Keratinocyte (primary cell): ENCODE results near the gene ARMH1. TPM values are rescaled to one million over a fixed set of nuclear protein-coding genes. Genes with fewer than 3 reads are reported as not detected.

ENCODE experiments used
- DNase-seq: peaks from one replicate; pipeline ENCODE4 v3.0.0-alpha.2; 2011; ENCODE audit warnings: low read depth, missing footprints, low spot score
- FAIRE-seq: peaks from 2 replicates; lab custom pipeline; 2011; peaks lifted over from hg19 to GRCh38; lab: Jason Lieb, UNC
- H2AFZ ChIP-seq: 2 replicates; pipeline ENCODE4 v1.6.0; 2012; ENCODE audit warnings: low read length, control low read depth, inconsistent platforms; ENCODE audit not compliant: control insufficient read depth
- H3K27ac ChIP-seq: 2 replicates; pipeline ENCODE4 v1.5.1; 2011; ENCODE audit warnings: low read length; ENCODE audit not compliant: control insufficient read depth, insufficient read depth
- H3K27me3 ChIP-seq: 3 replicates; pipeline ENCODE4 v1.6.0; 2011; ENCODE audit warnings: low read length; ENCODE audit not compliant: control insufficient read depth, insufficient read depth; ENCODE audit errors: extremely low read depth
- H3K36me3 ChIP-seq, 2 experiments: 2 replicates in 1 of 2; 3 replicates in 1 of 2; pipeline ENCODE4 v1.5.1; 2011; ENCODE audit warnings: low read length in 2 of 2, mild to moderate bottlenecking in 1 of 2; ENCODE audit not compliant: control insufficient read depth in 2 of 2, insufficient read depth in 2 of 2; ENCODE audit errors: extremely low read depth in 1 of 2
- H3K4me1 ChIP-seq: 3 replicates; pipeline ENCODE4 v1.5.1; 2011; ENCODE audit warnings: low read length; ENCODE audit not compliant: control insufficient read depth, insufficient read depth; ENCODE audit errors: extremely low read depth
- H3K4me2 ChIP-seq: 3 replicates; pipeline ENCODE4 v1.6.0; 2011; ENCODE audit warnings: low read depth, low read length; ENCODE audit not compliant: control insufficient read depth, insufficient read depth; ENCODE audit errors: extremely low read depth
- H3K4me3 ChIP-seq, 3 experiments: fragments of 200-600 bp in 1 of 3; sonication (generic) in 1 of 3; 2 replicates in 2 of 3; 3 replicates in 1 of 3; pipeline ENCODE4 v1.5.1; 2011 to 2016; ENCODE audit warnings: low read length in 3 of 3, mild to moderate bottlenecking in 3 of 3, control low read depth in 2 of 3, inconsistent platforms in 1 of 3, low read depth in 1 of 3, mixed read lengths in 1 of 3, mixed run types in 1 of 3, moderate library complexity in 1 of 3; ENCODE audit not compliant: control insufficient read depth in 2 of 3, insufficient read depth in 2 of 3; ENCODE audit errors: extremely low read depth in 1 of 3
- H3K79me2 ChIP-seq: 2 replicates; pipeline ENCODE4 v1.6.0; 2012; ENCODE audit warnings: low read length; ENCODE audit not compliant: control insufficient read depth, insufficient read depth
- H3K9ac ChIP-seq: 3 replicates; pipeline ENCODE4 v1.6.0; 2011; ENCODE audit warnings: low read length; ENCODE audit not compliant: control insufficient read depth, insufficient read depth; ENCODE audit errors: extremely low read depth
- H3K9me1 ChIP-seq: 3 replicates; pipeline ENCODE4 v1.6.0; 2011; ENCODE audit warnings: low read length; ENCODE audit not compliant: control insufficient read depth, insufficient read depth; ENCODE audit errors: extremely low read depth
- H3K9me3 ChIP-seq: 2 replicates; pipeline ENCODE4 v1.5.1; 2012; ENCODE audit warnings: low read depth, low read length; ENCODE audit not compliant: control insufficient read depth
- H4K20me1 ChIP-seq: 3 replicates; pipeline ENCODE4 v1.6.0; 2011; ENCODE audit warnings: low read length; ENCODE audit not compliant: control insufficient read depth, insufficient read depth; ENCODE audit errors: extremely low read depth
- CTCF ChIP-seq, 3 experiments: IDR thresholded peaks in 1 of 3; conservative IDR thresholded peaks in 1 of 3; optimal IDR thresholded peaks in 1 of 3; 2 replicates in 2 of 3; 3 replicates in 1 of 3; pipeline versions ENCODE3 to v1.5.1; 2011; ENCODE audit warnings: low read length in 3 of 3, mild to moderate bottlenecking in 3 of 3, moderate library complexity in 2 of 3, control low read depth in 1 of 3, inconsistent platforms in 1 of 3; ENCODE audit not compliant: insufficient read depth in 2 of 3; ENCODE audit errors: extremely low read depth in 1 of 3
- EZH2 ChIP-seq: IDR thresholded peaks from one replicate; pipeline ENCODE4 v1.6.1; 2012; ENCODE audit warnings: inconsistent platforms, mild to moderate bottlenecking, low read length, moderate library complexity
- dilution Hi-C: fragments of 300-500 bp; cut with MboI; formaldehyde crosslinking; loops from one replicate; pipeline ENCODE4 v1.7.0; 2020; ENCODE audit warnings: low sequenced_read_pairs; ENCODE audit not compliant: extremely low pct_ligation_motif_present
- polyA plus RNA-seq, 5 experiments: library from polyadenylated mRNA; depleted of rRNA in 3 of 5; stranded (reverse) in 3 of 5; stranded (forward) in 1 of 5; unstranded in 1 of 5; fragments of >200 nt; gene quantifications; 1 replicate in 1 of 5; 2 replicates in 3 of 5; 3 replicates in 1 of 5; pipeline versions ENCODE4 v1.2.1 to v1.2.3, GENCODE V29; 2011 to 2012; ENCODE audit warnings: missing spikeins in 2 of 5, low read depth in 1 of 5, low replicate concordance in 1 of 5

The ARMH1 gene
- polyA plus RNA-seq, 1 donor (not counting 4 experiments of a cell fraction or from before 2014, with no cell fraction given) = 0.22 TPM

DNA sequence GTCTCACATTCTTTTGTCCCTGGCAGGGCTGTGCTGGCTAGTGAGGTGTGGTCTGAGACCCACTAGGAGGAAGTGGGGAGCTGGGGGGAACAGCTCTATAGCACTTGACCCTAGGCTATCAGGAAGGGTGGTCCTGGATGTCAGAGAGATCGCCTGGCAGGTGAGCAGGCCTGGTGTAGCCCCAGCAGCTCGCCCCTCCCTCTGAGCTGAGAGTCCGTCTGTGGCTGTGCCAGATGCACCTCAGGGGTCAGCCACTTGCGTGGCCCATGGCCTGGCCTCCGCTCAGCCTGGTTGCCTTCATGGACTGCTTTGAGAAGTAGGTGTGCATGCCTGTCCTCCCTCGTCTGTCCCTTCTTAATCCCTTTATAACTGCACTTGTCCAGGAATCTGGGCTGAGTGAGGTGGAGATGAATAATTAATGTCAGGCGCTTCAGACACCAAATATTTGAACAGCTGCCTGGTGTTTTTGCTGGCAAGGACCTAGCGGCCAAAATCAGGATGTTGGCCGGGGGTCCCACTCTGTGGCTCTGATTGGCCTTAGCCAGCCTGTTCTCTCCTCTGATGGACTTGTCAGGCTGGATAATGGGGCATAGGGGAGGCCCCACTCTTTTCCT, 30.7 kb upstream of the ARMH1 start:
- Histone ChIP-seq H3K4me2 (no peak overlapping the region), H3K79me2 (no peaks in the 10 kb centered on the region), H2AFZ (no peak overlapping the region), H3K4me1 (peaks cover 9% of the 10 kb centered on the region), H3K9ac (no peak overlapping the region), H3K36me3 (peaks cover 30 to 49% of the 10 kb centered on the region in 2 experiments), H3K9me1 (no peaks in the 10 kb centered on the region), H3K27me3 (no peaks in the 10 kb centered on the region), H4K20me1 (no peaks in the 10 kb centered on the region), H3K4me3 (no peak overlapping the region), H3K9me3 (no peaks in the 10 kb centered on the region), H3K27ac (no peak overlapping the region)
- dilution Hi-C loops = no loop called here
- no peak for FAIRE-seq
- no peak for TF ChIP-seq EZH2
- TF ChIP-seq CTCF (optimal IDR thresholded peaks at IDR 0.05 in 1 of 3, IDR thresholded peaks at IDR 0.05 in 1 of 3, conservative IDR thresholded peaks at IDR 0.05 in 1 of 3; ENCODE audit: extremely low read depth in 1 of 3, insufficient read depth in 2 of 3, low read length in 3 of 3) = no peak
- no peak for DNase-seq

- Histone ChIP-seq H3K4me2 (no peak overlapping the region), H3K9me1 (no peaks in the 10 kb centered on the region), H2AFZ (no peak overlapping the region), H3K36me3 (peaks cover 29 to 47% of the 10 kb centered on the region in 2 experiments), H3K4me3 (no peak overlapping the region), H3K9me3 (no peaks in the 10 kb centered on the region), H3K4me1 (peaks cover 9% of the 10 kb centered on the region), H3K27me3 (no peaks in the 10 kb centered on the region), H3K9ac (no peak overlapping the region), H3K27ac (no peak overlapping the region), H4K20me1 (no peaks in the 10 kb centered on the region), H3K79me2 (no peaks in the 10 kb centered on the region)
- dilution Hi-C loops = no loop called here
- TF ChIP-seq EZH2 = no peak
- TF ChIP-seq CTCF (optimal IDR thresholded peaks at IDR 0.05 in 1 of 3, IDR thresholded peaks at IDR 0.05 in 1 of 3, conservative IDR thresholded peaks at IDR 0.05 in 1 of 3; ENCODE audit: extremely low read depth in 1 of 3, insufficient read depth in 2 of 3, low read length in 3 of 3) = no peak
- FAIRE-seq = no peak
- no peak for DNase-seq
Measured at GRCh38 chr1:44644806-44645205, 29.7 kb upstream of the ARMH1 start.
